GM12878 (cell line): ENCODE measurements around the gene SYNGAP1. TPM values are rescaled to one million over a fixed set of nuclear protein-coding genes. Genes with fewer than 3 reads are reported as not detected.
A peak's percentile ranks its signal among the peaks of the same experiment; 100 is the strongest.

Experiments used
- ATAC-seq: fragments of 200-7000 bp; cut with Tn5 transposase; 3 replicates; pipeline ENCODE4 v1.9.1; 2020; ENCODE audit warnings: mild to moderate bottlenecking, moderate library complexity
- BruUV-seq: library from RNA; stranded (reverse); fragments of 400-500 nt; replicated peaks from 2 replicates; lab custom pipeline; 2021; lab: Mats Ljungman, UMichigan
- CTCF ChIA-PET: fragments of 300-600 bp; sonication (Branson Sonifier 250); formaldehyde crosslinking; extraction: SDS; loops from one replicate; lab custom pipeline; 2021; ENCODE audit warnings: inconsistent platforms; lab: Yijun Ruan, JAX
- POLR2A ChIA-PET: fragments of 350-600 bp; formaldehyde crosslinking; extraction: SDS; loops from one replicate; lab custom pipeline; 2021; ENCODE audit warnings: inconsistent platforms; lab: Charles Lee
- RAD21 ChIA-PET: fragments of 300-600 bp; sonication (Branson Sonifier 250); formaldehyde crosslinking; loops from one replicate; lab custom pipeline; 2023; ENCODE audit warnings: antibody characterized with exemption; ENCODE audit not compliant: unreplicated experiment; lab: Charles Lee
- SMC1A ChIA-PET: fragments of 300-600 bp; sonication (Branson Sonifier 250); formaldehyde crosslinking; loops from one replicate; lab custom pipeline; 2023; ENCODE audit not compliant: unreplicated experiment, uncharacterized antibody; lab: Charles Lee
- DNase-seq: peaks from one replicate; pipeline ENCODE4 v3.0.0-alpha.2; 2011; ENCODE audit warnings: low read depth, low spot score
- FAIRE-seq: peaks from 3 replicates; lab custom pipeline; 2011; peaks lifted over from hg19 to GRCh38; lab: Jason Lieb, UNC
- H2AFZ ChIP-seq: 2 replicates; pipeline ENCODE4 v1.6.0; 2011; ENCODE audit warnings: low read depth, low read length, control low read depth; ENCODE audit not compliant: control insufficient read depth
- H3K27ac ChIP-seq: 2 replicates; pipeline ENCODE4 v1.5.1; 2011; ENCODE audit warnings: control low read depth; ENCODE audit not compliant: control insufficient read depth, insufficient read depth
- H3K27me3 ChIP-seq, 2 experiments: replicated peaks in 1 of 2; 2 replicates each; pipeline versions ENCODE4 v1.6.0 to v1.6.1; 2011; ENCODE audit warnings: low read length in 1 of 2; ENCODE audit not compliant: control insufficient read depth in 2 of 2, insufficient read depth in 2 of 2
- H3K36me3 ChIP-seq, 2 experiments: 2 replicates each; pipeline ENCODE4 v1.5.1; 2011; ENCODE audit warnings: low read length in 1 of 2; ENCODE audit not compliant: control insufficient read depth in 2 of 2, insufficient read depth in 2 of 2
- H3K4me1 ChIP-seq: 2 replicates; pipeline ENCODE4 v1.6.1; 2011; ENCODE audit warnings: mild to moderate bottlenecking, low read length, moderate library complexity, mixed read lengths; ENCODE audit not compliant: control insufficient read depth, insufficient read depth
- H3K4me2 ChIP-seq: 2 replicates; pipeline ENCODE4 v1.6.0; 2011; ENCODE audit warnings: control low read depth; ENCODE audit not compliant: control insufficient read depth, insufficient read depth
- H3K4me3 ChIP-seq: fragments of 200-600 bp; sonication (generic); 2 replicates; pipeline ENCODE4 v1.5.1; 2016
- H3K79me2 ChIP-seq: 2 replicates; pipeline ENCODE4 v1.6.0; 2011; ENCODE audit warnings: low read length; ENCODE audit not compliant: control insufficient read depth, insufficient read depth
- H3K9ac ChIP-seq: 2 replicates; pipeline ENCODE4 v1.8.0; 2011; ENCODE audit warnings: low read length, control low read depth, mixed read lengths; ENCODE audit not compliant: control insufficient read depth, insufficient read depth
- H3K9me3 ChIP-seq: replicated peaks from 3 replicates; pipeline ENCODE4 v1.5.1; 2011; ENCODE audit warnings: mild to moderate bottlenecking, low read length; ENCODE audit not compliant: control insufficient read depth, insufficient read depth
- H4K20me1 ChIP-seq: 2 replicates; pipeline ENCODE4 v1.6.0; 2011; ENCODE audit not compliant: control insufficient read depth, insufficient read depth
- CHD1 ChIP-seq: IDR thresholded peaks from 2 replicates; pipeline ENCODE4 v1.6.1; 2012; ENCODE audit warnings: low read depth, low read length, improper control_type of control experiment
- ETV6 ChIP-seq, 2 experiments: fragments of 450-650 bp in 1 of 2; IDR thresholded peaks in 1 of 2; conservative IDR thresholded peaks in 1 of 2; 2 replicates each; pipeline ENCODE4 v1.6.1; 2014; ENCODE audit warnings: antibody characterized with exemption in 1 of 2, borderline replicate concordance in 1 of 2, low read depth in 1 of 2, mild to moderate bottlenecking in 1 of 2, moderate library complexity in 1 of 2
- FOXM1 ChIP-seq: IDR thresholded peaks from 2 replicates; pipeline ENCODE4 v1.6.1; 2012; ENCODE audit warnings: low read depth, mild to moderate bottlenecking, inconsistent platforms, low read length, moderate library complexity
- IRF4 ChIP-seq: IDR thresholded peaks from 2 replicates; pipeline ENCODE4 v1.6.1; 2011; ENCODE audit warnings: low read depth, low read length
- JUNB ChIP-seq: IDR thresholded peaks from 2 replicates; pipeline ENCODE4 v1.6.1; 2016; ENCODE audit warnings: antibody characterized with exemption, mild to moderate bottlenecking
- LARP7 ChIP-seq: fragments of 450-650 bp; IDR thresholded peaks from 2 replicates; pipeline ENCODE4 v1.6.1; 2017; ENCODE audit warnings: mild to moderate bottlenecking
- MEF2A ChIP-seq: IDR thresholded peaks from 2 replicates; pipeline ENCODE4 v1.6.1; 2011; ENCODE audit warnings: low read depth, mild to moderate bottlenecking, low read length, moderate library complexity; ENCODE audit not compliant: insufficient read depth
- PML ChIP-seq: IDR thresholded peaks from 2 replicates; pipeline ENCODE4 v1.6.1; 2012; ENCODE audit warnings: low read length, inconsistent platforms
- REST ChIP-seq: IDR thresholded peaks from 2 replicates; pipeline ENCODE4 v1.6.1; 2012; ENCODE audit warnings: mild to moderate bottlenecking, low read depth, low read length
- SIX5 ChIP-seq: IDR thresholded peaks from 2 replicates; pipeline ENCODE4 v1.6.1; 2011; ENCODE audit warnings: mild to moderate bottlenecking, low read depth, low read length, moderate library complexity; ENCODE audit not compliant: severe bottlenecking
- ZNF274 ChIP-seq: IDR thresholded peaks from one replicate; pipeline ENCODE4 v1.8.0; 2011; ENCODE audit not compliant: insufficient read length, insufficient read depth
- WGBS: methylation state at CpG from one replicate; pipeline ENCODE4 v1.1.6; 2016; ENCODE audit warnings: low lambda C conversion rate; ENCODE audit not compliant: insufficient replicate concordance, insufficient coverage; ENCODE audit errors: missing lambda C conversion rate; 5-methylcytosine and 5-hydroxymethylcytosine counted together
- in situ Hi-C: fragments of 300-500 bp; cut with MboI; formaldehyde crosslinking; loops from 9 replicates; pipeline ENCODE4 v1.14.3; 2018; ENCODE audit warnings: mixed read lengths
- intact Hi-C: fragments of 100-400 bp; cut with micrococcal nuclease; formaldehyde crosslinking; loops from one replicate; pipeline ENCODE4 v1.14.2; 2022; ENCODE audit not compliant: unreplicated experiment
- polyA plus RNA-seq, 11 experiments: library from polyadenylated mRNA; depleted of rRNA in 4 of 11; unstranded in 6 of 11; stranded (reverse) in 5 of 11; fragments of >200 nt; fragmentation: Nextera tagmentation in 4 of 11; fragmentation: Illumina TruSeq in 1 of 11; extraction: Ambion mirVana in 4 of 11; extraction: Trizol in 1 of 11; gene quantifications; 1 replicate in 1 of 11; 2 replicates in 10 of 11; pipeline versions ENCODE4 v1.2.1 to v1.2.3, GENCODE V29; 2011 to 2016; ENCODE audit warnings: inconsistent platforms in 2 of 11, missing spikeins in 2 of 11, low read depth in 1 of 11
- total RNA-seq, 4 experiments: library from RNA; depleted of rRNA in 3 of 4; stranded (reverse); fragments of >200 nt in 3 of 4; fragmentation: Illumina TruSeq in 1 of 4; extraction: Trizol in 1 of 4; gene quantifications; 2 replicates each; pipeline versions ENCODE4 v1.2.1 to v1.2.3, GENCODE V29; 2013 to 2021

Gene SYNGAP1
- total and polyA plus RNA-seq, 10 of the 15 experiments (the other 5 are each of a cell fraction or from before 2014, with no cell fraction given), result 0.05 to 9.2 (median 1.2) TPM

GRCh38 chr6:33380272-33380981 is 39.4 kb upstream of the SYNGAP1 start (continued):
- no peak for TF ChIP-seq CHD1
- TF ChIP-seq LARP7, result no peak
- no peak for TF ChIP-seq JUNB
- TF ChIP-seq IRF4, result no peak
- no peak for TF ChIP-seq ETV6 (conservative IDR thresholded peaks at IDR 0.05 in 1 of 2, IDR thresholded peaks at IDR 0.05 in 1 of 2; ENCODE audit: borderline replicate concordance in 1 of 2, low read depth in 1 of 2)
- no peak for TF ChIP-seq PML
- TF ChIP-seq REST, result no peak
- TF ChIP-seq, all 136 proteins: peak for 0

GRCh38 chr6:33383427-33384185 is 36.3 kb upstream of the SYNGAP1 start:
- ChIA-PET SMC1A (no interaction called here), RAD21 (no interaction called here), CTCF (interaction anchor here (0.7 kb wide), 1 partner anchor 271 kb away, joined by 6 read pairs; no protein-coding TSS in a partner anchor), POLR2A (no interaction called here)
- H3K9ac ChIP-seq, result no peak overlapping the region
- no peak overlapping the region for H3K27ac ChIP-seq
- BruUV-seq, result no TSS peak
- no peak overlapping the region for H3K4me2 ChIP-seq
- in situ Hi-C loops (no loop called here), intact Hi-C loops (no loop called here)
- no peaks in the 10 kb centered on the region for H3K36me3 ChIP-seq
- FAIRE-seq (no peak), ATAC-seq (peak; percentile 29; the same call in 1 of the 3 replicates), DNase-seq (no peak)
- H3K79me2 ChIP-seq, result no peaks in the 10 kb centered on the region
- H2AFZ ChIP-seq, result no peak overlapping the region
- no peak for TF ChIP-seq MEF2A
- TF ChIP-seq FOXM1, result no peak
- no peak for TF ChIP-seq SIX5
- TF ChIP-seq ZNF274, result no peak
- H3K4me1 ChIP-seq, result no peaks in the 10 kb centered on the region
- H3K27me3 ChIP-seq, result no peaks in the 10 kb centered on the region
- WGBS, result 42% methylated on average over 10 of the region's 10 CpGs
- no peaks in the 10 kb centered on the region for H4K20me1 ChIP-seq
- no peaks in the 10 kb centered on the region for H3K9me3 ChIP-seq
- H3K4me3 ChIP-seq, result no peak overlapping the region
